WTC11 (cell line): ENCODE data around the gene CCR1. TPM values are rescaled to one million over a fixed set of nuclear protein-coding genes. Genes with fewer than 3 reads are reported as not detected.
A peak's percentile ranks its signal among the peaks of the same experiment; 100 is the strongest.

Experiments used
- ATAC-seq: fragments of 200-7000 bp; cut with Tn5 transposase; 2 replicates; pipeline ENCODE4 v1.10.0; 2021; ENCODE audit warnings: mild to moderate bottlenecking, moderate library complexity
- Bru-seq: library from RNA; stranded (reverse); fragments of 400-500 nt; gene quantifications from one replicate; lab custom pipeline; 2021; lab: Mats Ljungman, UMichigan
- CTCF ChIA-PET: fragments of 300-600 bp; sonication (Branson Sonifier 250); formaldehyde crosslinking; loops from one replicate; lab custom pipeline; 2021; ENCODE audit warnings: antibody characterized with exemption; lab: Charles Lee
- POLR2A ChIA-PET: fragments of 350-600 bp; sonication (Branson Sonifier 250); formaldehyde crosslinking; loops from one replicate; lab custom pipeline; 2021; ENCODE audit warnings: antibody characterized with exemption; lab: Charles Lee
- DNase-seq: peaks from one replicate; pipeline ENCODE4 v3.0.0; 2021; ENCODE audit warnings: low spot score
- H3K27ac Mint-ChIP-seq: 2 replicates; pipeline ENCODE4 v1.8.0; 2021; ENCODE audit warnings: mixed read lengths
- H3K27me3 Mint-ChIP-seq: 2 replicates; pipeline ENCODE4 v1.8.0; 2021; ENCODE audit warnings: low read depth, mild to moderate bottlenecking, moderate library complexity, mixed read lengths
- H3K36me3 Mint-ChIP-seq: 2 replicates; pipeline ENCODE4 v1.8.0; 2021; ENCODE audit warnings: mixed read lengths
- H3K4me1 Mint-ChIP-seq: 2 replicates; pipeline ENCODE4 v1.8.0; 2022; ENCODE audit warnings: mixed read lengths
- H3K4me3 Mint-ChIP-seq: 2 replicates; pipeline ENCODE4 v1.8.0; 2021; ENCODE audit warnings: mild to moderate bottlenecking, moderate library complexity, mixed read lengths
- H3K9me3 Mint-ChIP-seq: 2 replicates; pipeline ENCODE4 v1.8.0; 2021; ENCODE audit warnings: mixed read lengths
- AR ChIP-seq: fragments of 250-450 bp; sonication (Bioruptor Pico); IDR thresholded peaks from 2 replicates; pipeline ENCODE4 v1.9.0; 2021; ENCODE audit warnings: mild to moderate bottlenecking
- ATF1 ChIP-seq: sonication (generic); formaldehyde crosslinking; IDR thresholded peaks from 2 replicates; pipeline ENCODE4 v1.8.1; 2023; ENCODE audit warnings: mild to moderate bottlenecking, moderate library complexity, missing genetic modification reagents
- CBFB ChIP-seq: sonication (generic); formaldehyde crosslinking; IDR thresholded peaks from 2 replicates; pipeline ENCODE4 v1.8.1; 2022; ENCODE audit warnings: mild to moderate bottlenecking, low read depth, missing genetic modification reagents
- CREM ChIP-seq: sonication (generic); formaldehyde crosslinking; IDR thresholded peaks from 2 replicates; pipeline ENCODE4 v1.8.1; 2022; ENCODE audit warnings: mild to moderate bottlenecking, missing genetic modification reagents, moderate library complexity
- CTCF ChIP-seq: fragments of 200-600 bp; IDR thresholded peaks from 2 replicates; pipeline ENCODE4 v1.8.0; 2022; ENCODE audit warnings: antibody characterized with exemption
- HMGA2 ChIP-seq: fragments of 250-450 bp; sonication (Bioruptor Pico); IDR thresholded peaks from 2 replicates; pipeline ENCODE4 v1.4.0; 2021; ENCODE audit warnings: mild to moderate bottlenecking, moderate library complexity
- JUN ChIP-seq: sonication (generic); formaldehyde crosslinking; IDR thresholded peaks from 2 replicates; pipeline ENCODE4 v1.8.0; 2023; ENCODE audit warnings: mild to moderate bottlenecking, missing genetic modification reagents
- NR2C2 ChIP-seq: sonication (generic); formaldehyde crosslinking; IDR thresholded peaks from 2 replicates; pipeline ENCODE4 v1.8.0; 2022; ENCODE audit warnings: mild to moderate bottlenecking, missing genetic modification reagents
- PRDM15 ChIP-seq: sonication (generic); formaldehyde crosslinking; IDR thresholded peaks from 2 replicates; pipeline ENCODE4 v1.8.0; 2022; ENCODE audit warnings: missing genetic modification reagents
- RELA ChIP-seq: sonication (generic); formaldehyde crosslinking; IDR thresholded peaks from 2 replicates; pipeline ENCODE4 v1.8.1; 2022; ENCODE audit warnings: missing genetic modification reagents, mild to moderate bottlenecking, borderline replicate concordance
- SOX15 ChIP-seq: fragments of 250-450 bp; sonication (Bioruptor Pico); IDR thresholded peaks from 2 replicates; pipeline ENCODE4 v1.9.0; 2021; ENCODE audit warnings: mild to moderate bottlenecking
- TEAD4 ChIP-seq: sonication (generic); formaldehyde crosslinking; IDR thresholded peaks from 2 replicates; pipeline ENCODE4 v1.8.0; 2022; ENCODE audit warnings: mild to moderate bottlenecking, missing genetic modification reagents
- TP53 ChIP-seq: sonication (generic); formaldehyde crosslinking; IDR thresholded peaks from 2 replicates; pipeline ENCODE4 v1.8.1; 2023; ENCODE audit warnings: mild to moderate bottlenecking, missing genetic modification reagents
- ZNF138 ChIP-seq: sonication (generic); formaldehyde crosslinking; conservative IDR thresholded peaks from 2 replicates; pipeline ENCODE4 v1.8.1; 2022; ENCODE audit warnings: mild to moderate bottlenecking, moderate library complexity, missing genetic modification reagents
- ZNF232 ChIP-seq: sonication (generic); formaldehyde crosslinking; IDR thresholded peaks from 2 replicates; pipeline ENCODE4 v1.8.0; 2022; ENCODE audit warnings: mild to moderate bottlenecking, missing genetic modification reagents
- ZNF423 ChIP-seq: fragments of 250-450 bp; sonication (Bioruptor Pico); IDR thresholded peaks from 2 replicates; pipeline ENCODE4 v2.1.2; 2022; ENCODE audit warnings: mild to moderate bottlenecking, moderate library complexity
- ZSCAN18 ChIP-seq: fragments of 250-450 bp; sonication (Bioruptor Pico); IDR thresholded peaks from 2 replicates; pipeline ENCODE4 v2.1.2; 2022; ENCODE audit warnings: mild to moderate bottlenecking, moderate library complexity
- long read RNA-seq, 3 experiments: library from RNA in 1 of 3; library from capped mRNA in 1 of 3; library from polyadenylated mRNA in 1 of 3; unstranded in 2 of 3; stranded (forward) in 1 of 3; transcript quantifications; one replicate each; pipeline ENCODE4 v2.0.0, GENCODE V29; 2021
- total RNA-seq: library from RNA; stranded (reverse); gene quantifications from 3 replicates; pipeline ENCODE4 v1.2.3, GENCODE V29; 2021

CCR1 gene
- total RNA-seq, result not detected in 3 replicates
- not detected for Bru-seq, nascent RNA
- long read RNA-seq, experiment 1, result 0 reads
- long read RNA-seq, experiment 2, result 0 reads
- long read RNA-seq, experiment 3, result 0 reads

- H3K4me1 Mint-ChIP-seq, result peaks cover 15% of the 10 kb centered on the region
- TF ChIP-seq ATF1, result no peak
- no peak for TF ChIP-seq HMGA2 (CRISPR knock-in tag)
- TF ChIP-seq ZSCAN18, result no peak
- TF ChIP-seq JUN (CRISPR knock-in tag), result no peak
- TF ChIP-seq ZNF138, result no peak
- 0 out of 2 replicates have a peak, but pooled peaks have one; percentile 11 for TF ChIP-seq CTCF
- no peak for TF ChIP-seq NR2C2
- TF ChIP-seq TP53 (CRISPR knock-in tag), result no peak
- ChIA-PET CTCF (interaction anchor here (0.5 to 3.6 kb wide), 41 partner anchors 10 to 269 kb away, joined by 3 to 36 read pairs (median 5); partner anchors contain the start of gene CCR5), POLR2A (no interaction called here)
- peak; percentile 81 for ATAC-seq
- no peak within 1 kb of the TSS for H3K27ac Mint-ChIP-seq
- DNase-seq, result peak; percentile 50
- no peaks in the 10 kb centered on the region for H3K27me3 Mint-ChIP-seq
- peaks cover 4% of the 10 kb centered on the region; the same call in 1 of the 2 replicates for H3K9me3 Mint-ChIP-seq
- no peak within 1 kb of the TSS for H3K4me3 Mint-ChIP-seq
- H3K36me3 Mint-ChIP-seq, result no peaks in the 10 kb centered on the region
Observed at GRCh38 chr3:46208167-46208704, at the start of gene CCR1. Gene CCR1 (minus strand): TSS chr3:46208313. CDS start chr3:46204313, 4,000 bp downstream.

DNA sequence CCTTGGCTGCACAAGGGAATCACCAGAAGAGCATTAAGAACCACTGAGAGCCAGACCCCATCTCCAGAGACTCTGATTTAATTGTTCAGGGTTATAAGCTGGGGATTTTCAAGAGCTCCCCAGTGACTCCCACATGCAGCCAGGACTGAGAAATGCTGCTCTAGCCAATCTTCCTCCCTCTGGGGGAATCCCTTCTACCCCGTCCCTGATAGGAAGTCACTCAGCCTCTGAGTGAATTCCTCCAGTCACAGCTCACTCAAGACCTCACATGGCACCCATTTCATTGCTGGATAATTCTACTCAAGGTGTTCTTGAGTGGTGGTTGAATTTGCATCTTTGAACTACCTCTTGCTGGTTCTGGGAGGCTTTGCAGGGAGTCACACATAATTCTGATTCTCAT, 44.9 kb upstream of the CCR1 start:
- H3K9me3 Mint-ChIP-seq, result peaks cover 11% of the 10 kb centered on the region
- ATAC-seq, result no peak

More for the DNA sequence above, 44.9 kb upstream of the CCR1 start:
- H3K36me3 Mint-ChIP-seq, result peaks cover 5% of the 10 kb centered on the region
- CTCF ChIA-PET, result no interaction called here
- POLR2A ChIA-PET, result no interaction called here
- DNase-seq, result no peak
- H3K4me1 Mint-ChIP-seq, result no peaks in the 10 kb centered on the region
- H3K4me3 Mint-ChIP-seq, result no peak overlapping the region
- TF ChIP-seq TEAD4 (CRISPR knock-in tag), result no peak
- no peak for TF ChIP-seq CREM (CRISPR knock-in tag)
- TF ChIP-seq ZNF423 (CRISPR knock-in tag), result no peak
- TF ChIP-seq RELA (CRISPR knock-in tag), result no peak
- TF ChIP-seq CBFB (CRISPR knock-in tag), result no peak
- TF ChIP-seq PRDM15 (CRISPR knock-in tag), result no peak
- TF ChIP-seq AR (CRISPR knock-in tag), result no peak
- TF ChIP-seq ZNF232 (CRISPR knock-in tag), result no peak
- TF ChIP-seq SOX15, result no peak
- no peak for TF ChIP-seq CTCF
- H3K27ac Mint-ChIP-seq, result no peak overlapping the region
- H3K27me3 Mint-ChIP-seq, result no peaks in the 10 kb centered on the region; the same call in 1 of the 2 replicates
